GM10847 (cell line): ENCODE measurements around the gene ZNF343.
A peak's percentile ranks its signal among the peaks of the same experiment; 100 is the strongest.

Experiments used
- POLR2A ChIP-seq: IDR thresholded peaks from 2 replicates; pipeline ENCODE4 v1.6.1; 2011; ENCODE audit not compliant: insufficient read length; ENCODE audit errors: extremely low read depth

ZNF343 gene

GRCh38 chr20:2524709-2525506, 16.2 kb upstream of the ZNF343 start:
- no peak for TF ChIP-seq POLR2A

DNA sequence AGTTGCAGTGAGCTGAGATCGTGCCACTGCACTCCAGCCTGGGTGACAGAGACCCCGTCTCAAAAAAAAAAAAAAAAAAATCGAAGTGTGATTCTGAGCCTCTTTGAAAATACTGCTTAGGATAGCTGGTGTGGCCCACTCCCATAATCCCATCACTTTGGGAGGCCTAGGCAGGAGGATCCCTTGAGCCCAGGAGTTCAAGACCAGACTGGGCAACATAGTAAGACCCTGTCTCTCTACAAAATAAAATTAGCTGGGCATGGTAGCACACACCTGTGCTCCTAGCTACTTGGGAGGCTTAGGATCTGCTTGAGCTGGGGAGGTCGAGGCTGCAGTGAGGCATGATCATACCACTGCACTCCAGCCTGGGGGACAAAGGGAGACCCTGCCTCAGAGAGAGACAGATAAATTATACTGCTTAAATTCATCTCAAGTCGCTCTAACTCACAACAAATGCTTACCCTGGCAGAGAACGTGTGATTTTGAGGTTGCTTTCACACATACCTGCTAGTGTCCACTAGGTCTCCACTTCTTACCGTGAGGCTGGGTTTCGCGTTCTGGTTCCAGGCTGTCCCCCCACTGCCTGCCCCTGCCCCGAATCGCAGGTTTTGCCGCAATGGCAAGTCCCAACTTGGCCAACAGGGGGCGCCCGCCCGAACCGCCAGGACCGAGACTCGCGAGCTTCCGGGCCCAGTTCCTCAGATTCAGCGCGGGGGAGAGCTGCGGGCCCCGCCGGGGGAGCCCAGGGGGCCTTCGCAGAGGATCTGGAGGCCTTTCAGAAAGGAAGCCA, 15.4 kb upstream of the ZNF343 start:
- peak; percentile 18 for TF ChIP-seq POLR2A

GRCh38 chr20:2521369-2522305, 12.9 kb upstream of the ZNF343 start:
- no peak for TF ChIP-seq POLR2A

GRCh38 chr20:2520617-2521016, 11.9 kb upstream of the ZNF343 start:
- no peak for TF ChIP-seq POLR2A

- TF ChIP-seq POLR2A, result no peak
Measured at GRCh38 chr20:2519115-2519809, 10.5 kb upstream of the ZNF343 start.

DNA sequence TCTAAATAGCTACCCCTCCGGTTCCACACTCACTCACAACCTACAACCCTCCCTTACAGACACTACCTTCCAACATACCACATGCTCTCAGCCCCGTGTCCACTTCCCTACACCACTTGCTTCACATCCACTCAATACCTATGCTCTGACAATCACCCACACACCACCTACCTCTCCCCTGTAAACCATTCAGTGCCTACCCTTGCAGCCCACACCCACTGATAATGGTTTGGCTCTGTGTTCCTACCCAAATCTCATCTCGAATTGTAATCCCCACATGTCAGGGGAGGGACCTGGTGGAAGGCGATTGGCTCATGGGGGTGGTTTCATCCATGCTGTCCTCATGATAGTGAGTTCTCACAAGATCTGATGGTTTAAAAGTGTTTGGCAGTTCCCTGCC, 9.8 kb upstream of the ZNF343 start:
- no peak for TF ChIP-seq POLR2A

- no peak for TF ChIP-seq POLR2A
Measured at GRCh38 chr20:2518096-2518495, 9.4 kb upstream of the ZNF343 start.

- TF ChIP-seq POLR2A, result no peak
Measured at GRCh38 chr20:2516399-2516798, 7.7 kb upstream of the ZNF343 start.

DNA sequence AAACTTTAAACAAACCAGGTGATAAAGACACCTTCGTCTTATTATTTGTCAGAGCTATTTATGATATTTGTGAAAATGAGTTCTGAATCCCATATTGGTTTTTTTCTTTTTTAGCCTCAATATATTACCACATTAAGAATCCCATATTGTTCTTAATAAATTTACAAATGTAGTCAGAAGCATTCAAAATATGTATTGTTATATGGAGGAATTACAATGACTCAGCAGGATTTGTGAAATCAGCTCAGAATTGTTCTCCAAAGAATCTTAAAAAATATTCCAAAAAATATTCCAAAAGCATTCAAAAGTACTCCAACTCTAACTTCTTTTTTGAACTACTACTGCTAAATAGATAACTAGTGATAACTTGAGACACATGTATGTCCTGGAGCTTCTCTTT, 6.5 kb upstream of the ZNF343 start:
- TF ChIP-seq POLR2A, result no peak

DNA sequence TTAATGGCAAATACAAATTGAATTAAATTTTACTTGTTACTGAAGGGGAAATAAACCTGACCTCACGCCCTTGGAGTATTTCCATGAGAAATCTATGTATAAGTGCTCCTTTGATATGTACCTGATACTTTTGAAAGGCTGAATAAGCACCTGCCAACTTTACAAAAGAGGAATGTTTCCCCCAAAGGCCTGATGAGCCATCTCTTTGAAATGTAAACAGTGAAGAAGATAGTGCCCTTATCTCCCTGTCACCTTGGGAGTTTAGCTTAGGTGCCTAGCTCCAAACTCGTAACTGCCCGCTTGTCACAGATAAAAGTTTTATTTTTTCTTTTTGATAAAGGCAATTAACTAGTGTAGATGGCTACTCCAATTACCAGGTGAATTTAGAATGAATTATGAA, 1.1 kb upstream of the ZNF343 start:
- no peak for TF ChIP-seq POLR2A

DNA sequence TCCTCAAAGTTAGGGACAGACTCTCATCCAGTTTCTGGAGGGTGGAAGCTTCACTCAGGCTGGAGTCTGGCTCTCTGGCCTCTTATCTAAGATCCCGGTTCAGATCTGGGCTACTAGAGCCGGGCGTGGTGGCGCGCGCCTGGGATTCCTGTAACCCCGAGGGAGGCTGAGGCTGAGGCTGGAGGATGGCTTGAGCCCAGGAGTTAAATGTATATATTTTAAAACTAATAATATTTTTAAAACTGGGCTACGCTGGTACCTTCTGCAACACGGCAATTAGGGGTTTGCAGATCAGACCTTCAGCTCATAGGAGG, 710 bp upstream of the ZNF343 start:
- no peak for TF ChIP-seq POLR2A

DNA sequence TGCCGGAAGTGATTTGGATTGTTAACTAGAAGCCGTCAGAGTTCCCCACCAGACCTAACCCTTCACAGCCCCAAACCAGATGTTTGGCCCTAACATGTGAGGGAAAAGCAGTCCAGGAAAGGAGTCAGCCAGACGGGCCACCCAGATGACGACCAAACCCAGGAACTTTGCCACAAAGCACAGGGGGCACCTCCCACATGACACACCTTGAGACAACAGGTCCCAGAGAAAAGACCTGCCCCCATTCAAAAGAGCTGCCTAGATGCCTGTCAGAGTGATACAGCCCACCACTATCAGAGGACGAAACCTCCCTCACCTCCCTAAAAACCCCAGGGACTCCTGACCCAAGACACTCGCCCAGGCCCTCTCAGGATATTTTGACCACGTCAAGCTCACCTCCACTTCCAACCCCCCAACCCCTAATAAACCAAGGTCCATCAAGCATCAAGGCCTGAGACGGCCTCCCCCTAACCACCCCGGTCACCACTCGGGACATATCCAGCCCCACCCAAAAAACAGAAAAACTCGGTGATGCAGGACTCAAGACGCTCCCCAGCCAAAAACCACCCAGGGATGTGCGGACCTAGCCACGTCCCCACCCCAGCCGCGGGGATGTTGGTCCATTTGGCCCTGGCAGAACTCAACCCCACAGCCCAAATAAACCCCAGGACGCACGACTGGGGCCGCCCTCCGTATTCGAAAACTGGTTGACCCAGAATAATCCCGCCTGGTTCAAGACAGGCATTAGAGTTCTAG, 662 bp downstream of the ZNF343 start:
- no peak for TF ChIP-seq POLR2A

- no peak for TF ChIP-seq POLR2A
Measured at GRCh38 chr20:2507464-2507863, 1.3 kb downstream of the ZNF343 start.

DNA sequence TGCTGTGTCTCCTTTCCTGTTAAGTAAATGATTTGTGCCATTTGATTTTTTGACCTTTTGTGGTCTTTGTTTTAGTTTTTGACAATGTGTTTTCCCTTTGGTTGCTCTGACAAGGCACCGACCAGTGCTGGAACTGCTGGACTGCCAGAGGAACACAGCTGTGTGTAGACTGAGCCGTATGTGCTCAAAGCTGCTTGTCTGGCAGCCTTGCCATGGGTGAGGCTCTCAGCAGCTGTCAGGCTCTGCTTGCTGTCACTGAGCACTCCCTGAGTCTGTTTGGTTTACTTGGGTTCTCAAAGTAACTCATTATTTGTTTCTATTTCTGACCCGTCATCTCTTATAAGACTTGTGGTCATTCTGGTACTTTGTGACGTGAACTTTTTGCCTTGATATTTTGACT, 23.1 kb downstream of the ZNF343 start:
- no peak for TF ChIP-seq POLR2A
